Caki2 (cell line): ENCODE results near the gene FHIT. TPM values are rescaled to one million over a fixed set of nuclear protein-coding genes. Genes with fewer than 3 reads are reported as not detected.

Source experiments
- DNase-seq: peaks from one replicate; pipeline ENCODE4 v3.0.0-alpha.2; 2015; ENCODE audit warnings: low read depth
- in situ Hi-C: cut with HindIII; loops from 2 replicates; pipeline ENCODE4 v1.10.0; 2016; ENCODE audit warnings: low sequenced_read_pairs, low pct_unique_long_range_greater_than_20kb, mixed read lengths
- total RNA-seq: library from RNA; depleted of rRNA; stranded (reverse); fragments of >200 nt; shearing (Covaris generic); gene quantifications from 2 replicates; pipeline ENCODE4 v1.2.3, GENCODE V29; 2014; ENCODE audit warnings: low replicate concordance

FHIT gene
- total RNA-seq, 1 experiment from 2014 or later, result 4.8 TPM

GRCh38 chr3:60512506-60512905 lies 738.7 kb downstream of the FHIT start:
- in situ Hi-C loops, result no loop called here
- DNase-seq, result no peak

GRCh38 chr3:60509471-60509870 lies 741.8 kb downstream of the FHIT start:
- in situ Hi-C loops, result no loop called here
- DNase-seq, result no peak

GRCh38 chr3:60504827-60505457 lies 746.3 kb downstream of the FHIT start:
- no peak for DNase-seq
- in situ Hi-C loops, result no loop called here

- DNase-seq, result no peak
- in situ Hi-C loops, result no loop called here
Measured at GRCh38 chr3:60501314-60501713, 749.9 kb downstream of the FHIT start.

GRCh38 chr3:60497902-60498301 lies 753.4 kb downstream of the FHIT start:
- DNase-seq, result no peak
- in situ Hi-C loops, result no loop called here

GRCh38 chr3:60490992-60491391 lies 760.3 kb downstream of the FHIT start:
- no peak for DNase-seq
- in situ Hi-C loops, result no loop called here

GRCh38 chr3:60475096-60475495 lies 776.2 kb downstream of the FHIT start:
- in situ Hi-C loops, result no loop called here
- DNase-seq, result peak; percentile 63

GRCh38 chr3:60469481-60469880 lies 781.8 kb downstream of the FHIT start:
- DNase-seq, result no peak
- in situ Hi-C loops, result no loop called here

- DNase-seq, result peak; percentile 44
- in situ Hi-C loops, result no loop called here
Measured at GRCh38 chr3:60463685-60464084, 787.6 kb downstream of the FHIT start.

GRCh38 chr3:60461267-60461666 lies 790.0 kb downstream of the FHIT start:
- in situ Hi-C loops, result no loop called here
- no peak for DNase-seq

- in situ Hi-C loops, result no loop called here
Measured at GRCh38 chr3:60456180-60456579, 795.1 kb downstream of the FHIT start.

GRCh38 chr3:60453326-60453725 lies 797.9 kb downstream of the FHIT start:
- in situ Hi-C loops, result no loop called here
- DNase-seq, result no peak

More at GRCh38 chr3:60456180-60456579, 795.1 kb downstream of the FHIT start:
- no peak for DNase-seq

GRCh38 chr3:60448696-60449095 lies 802.6 kb downstream of the FHIT start:
- no peak for DNase-seq
- in situ Hi-C loops, result no loop called here

- in situ Hi-C loops, result no loop called here
Measured at GRCh38 chr3:60445446-60445845, 805.8 kb downstream of the FHIT start.

GRCh38 chr3:60444898-60445437 lies 806.3 kb downstream of the FHIT start:
- in situ Hi-C loops, result no loop called here
- no peak for DNase-seq

More at GRCh38 chr3:60445446-60445845, 805.8 kb downstream of the FHIT start:
- no peak for DNase-seq

GRCh38 chr3:60440869-60441268 lies 810.4 kb downstream of the FHIT start:
- in situ Hi-C loops, result no loop called here
- DNase-seq, result no peak

GRCh38 chr3:60435941-60436650 lies 815.2 kb downstream of the FHIT start:
- in situ Hi-C loops, result no loop called here
- DNase-seq, result no peak

- in situ Hi-C loops, result no loop called here
- no peak for DNase-seq
Measured at GRCh38 chr3:60434950-60435349, 816.3 kb downstream of the FHIT start.

GRCh38 chr3:60434323-60434722 lies 816.9 kb downstream of the FHIT start:
- no peak for DNase-seq
- in situ Hi-C loops, result no loop called here

- in situ Hi-C loops, result no loop called here
- DNase-seq, result no peak
Measured at GRCh38 chr3:60431599-60431958, 819.7 kb downstream of the FHIT start.
